Neural progenitor cell (in vitro differentiated cells): Measurements from ENCODE around the gene ATAD2B. TPM values are rescaled to one million over a fixed set of nuclear protein-coding genes. Genes with fewer than 3 reads are reported as not detected.
A peak's percentile ranks its signal among the peaks of the same experiment; 100 is the strongest.

Experiments
- DNase-seq: peaks from one replicate; pipeline ENCODE4 v3.0.0-alpha.2; 2016; ENCODE audit warnings: low spot score
- H2AFZ ChIP-seq: fragments of 200-600 bp; sonication (generic); replicated peaks from 2 replicates; pipeline ENCODE4 v1.6.1; 2016; ENCODE audit warnings: antibody characterized with exemption
- H3F3A ChIP-seq: fragments of 200-600 bp; sonication (generic); 2 replicates; pipeline ENCODE4 v1.6.1; 2016; ENCODE audit warnings: antibody characterized with exemption, low read depth
- H3K27ac ChIP-seq: fragments of 200-600 bp; sonication (generic); 2 replicates; pipeline ENCODE4 v1.5.1; 2016; ENCODE audit warnings: mild to moderate bottlenecking
- H3K27me3 ChIP-seq: fragments of 200-600 bp; sonication (generic); 2 replicates; pipeline ENCODE4 v1.6.1; 2016; ENCODE audit warnings: mild to moderate bottlenecking, moderate library complexity
- H3K36me3 ChIP-seq: fragments of 200-600 bp; sonication (generic); 2 replicates; pipeline ENCODE4 v1.5.1; 2016
- H3K4me1 ChIP-seq: fragments of 200-600 bp; sonication (generic); 2 replicates; pipeline ENCODE4 v1.6.1; 2016; ENCODE audit warnings: mixed run types
- H3K4me2 ChIP-seq: fragments of 200-600 bp; sonication (generic); 2 replicates; pipeline ENCODE4 v1.6.1; 2016
- H3K4me3 ChIP-seq: fragments of 200-600 bp; sonication (generic); 2 replicates; pipeline ENCODE4 v1.5.1; 2016
- H3K79me2 ChIP-seq: fragments of 200-600 bp; sonication (generic); 2 replicates; pipeline ENCODE4 v1.6.1; 2016; ENCODE audit warnings: low read depth
- H3K9ac ChIP-seq: fragments of 200-600 bp; sonication (generic); 2 replicates; pipeline ENCODE4 v1.6.1; 2016
- H3K9me3 ChIP-seq: fragments of 200-600 bp; sonication (generic); 2 replicates; pipeline ENCODE4 v1.5.1; 2016; ENCODE audit warnings: low read depth
- H4K20me1 ChIP-seq: fragments of 200-600 bp; sonication (generic); 2 replicates; pipeline ENCODE4 v1.6.1; 2016; ENCODE audit warnings: low read depth
- H3K27ac Mint-ChIP-seq: 3 replicates; pipeline ENCODE4 v1.8.0; 2021; ENCODE audit warnings: mixed read lengths
- H3K27me3 Mint-ChIP-seq: 2 replicates; pipeline ENCODE4 v1.8.0; 2022; ENCODE audit warnings: low read depth, mild to moderate bottlenecking, inconsistent platforms, moderate library complexity, mixed read lengths; ENCODE audit not compliant: insufficient read depth
- H3K36me3 Mint-ChIP-seq: 3 replicates; pipeline ENCODE4 v1.8.0; 2021; ENCODE audit warnings: mixed read lengths
- H3K4me1 Mint-ChIP-seq: 3 replicates; pipeline ENCODE4 v1.8.0; 2021; ENCODE audit warnings: mixed read lengths
- H3K4me3 Mint-ChIP-seq: 3 replicates; pipeline ENCODE4 v1.8.0; 2021; ENCODE audit warnings: mild to moderate bottlenecking, moderate library complexity, mixed read lengths
- H3K9me3 Mint-ChIP-seq: 3 replicates; pipeline ENCODE4 v1.8.0; 2020; ENCODE audit warnings: mixed read lengths
- CTCF ChIP-seq: fragments of 200-600 bp; sonication (generic); IDR thresholded peaks from 2 replicates; pipeline ENCODE4 v1.5.1; 2017; ENCODE audit warnings: antibody characterized with exemption, mild to moderate bottlenecking
- EZH2 ChIP-seq: fragments of 200-600 bp; sonication (generic); IDR thresholded peaks from 2 replicates; pipeline ENCODE4 v1.6.1; 2017; ENCODE audit warnings: antibody characterized with exemption, mild to moderate bottlenecking, moderate library complexity
- EZH2phosphoT487 ChIP-seq: fragments of 200-600 bp; sonication (generic); IDR thresholded peaks from 2 replicates; pipeline ENCODE4 v1.6.1; 2017; ENCODE audit warnings: antibody characterized with exemption
- total RNA-seq: library from RNA; depleted of rRNA; stranded (reverse); fragments of >200 nt; gene quantifications from 2 replicates; pipeline ENCODE4 v1.2.3, GENCODE V29; 2015; ENCODE audit warnings: low replicate concordance

ATAD2B gene
- total RNA-seq, 1 donor from 2014 or later, result 38.7 TPM

- no peak overlapping the region for H2AFZ ChIP-seq
- H3F3A ChIP-seq, result peaks cover 4% of the 10 kb centered on the region
- no peak overlapping the region for H3K4me3 Mint-ChIP-seq
- no peak overlapping the region for H3K27ac ChIP-seq
- no peak for TF ChIP-seq EZH2phosphoT487
- no peak for TF ChIP-seq CTCF
- no peak for TF ChIP-seq EZH2
- no peak overlapping the region for H3K27ac Mint-ChIP-seq
- H3K9ac ChIP-seq, result no peak overlapping the region
- peaks cover 16% of the 10 kb centered on the region for H3K4me1 Mint-ChIP-seq
- no peaks in the 10 kb centered on the region for H3K36me3 ChIP-seq
- peaks cover 13% of the 10 kb centered on the region for H3K9me3 Mint-ChIP-seq
- H3K79me2 ChIP-seq, result peaks cover 89% of the 10 kb centered on the region
- DNase-seq, result no peak
- no peaks in the 10 kb centered on the region for H3K27me3 ChIP-seq
- H3K27me3 Mint-ChIP-seq, result no peaks in the 10 kb centered on the region
- H3K4me3 ChIP-seq, result no peak overlapping the region
- peaks cover 14% of the 10 kb centered on the region for H3K4me1 ChIP-seq
- no peak overlapping the region for H3K4me2 ChIP-seq
- peaks cover 8% of the 10 kb centered on the region for H3K36me3 Mint-ChIP-seq
- peaks cover 8% of the 10 kb centered on the region for H4K20me1 ChIP-seq
- no peaks in the 10 kb centered on the region for H3K9me3 ChIP-seq
Measured at GRCh38 chr2:23903034-23903433, 23.9 kb downstream of the ATAD2B start.

- Histone ChIP-seq H3K9me3 (no peaks in the 10 kb centered on the region), H2AFZ (no peak overlapping the region), H3K27ac (no peak overlapping the region), H3F3A (peaks cover 4% of the 10 kb centered on the region), H3K9ac (no peak overlapping the region), H3K4me3 (no peak overlapping the region), H3K4me2 (no peak overlapping the region), H4K20me1 (peaks cover 8% of the 10 kb centered on the region), H3K79me2 (peaks cover 91% of the 10 kb centered on the region), H3K36me3 (no peaks in the 10 kb centered on the region), H3K27me3 (no peaks in the 10 kb centered on the region), H3K4me1 (peaks cover 14% of the 10 kb centered on the region)
- H3K4me3 Mint-ChIP-seq, result no peak overlapping the region
- H3K27me3 Mint-ChIP-seq, result no peaks in the 10 kb centered on the region
- H3K9me3 Mint-ChIP-seq, result peaks cover 13% of the 10 kb centered on the region
- H3K4me1 Mint-ChIP-seq, result peaks cover 16% of the 10 kb centered on the region
- H3K36me3 Mint-ChIP-seq, result peaks cover 11% of the 10 kb centered on the region
- H3K27ac Mint-ChIP-seq, result no peak overlapping the region
- DNase-seq, result no peak
- TF ChIP-seq EZH2phosphoT487 (no peak), EZH2 (no peak), CTCF (no peak)
Measured at GRCh38 chr2:23901966-23902846, 24.7 kb downstream of the ATAD2B start.

GRCh38 chr2:23900541-23901322, 26.2 kb downstream of the ATAD2B start:
- peaks cover 14% of the 10 kb centered on the region for H3K9me3 Mint-ChIP-seq
- Histone ChIP-seq H3K27me3 (no peaks in the 10 kb centered on the region), H3K4me3 (no peak overlapping the region)

More at GRCh38 chr2:23900541-23901322, 26.2 kb downstream of the ATAD2B start:
- H3K36me3 ChIP-seq, result no peaks in the 10 kb centered on the region
- Mint-ChIP-seq H3K36me3 (peaks cover 14% of the 10 kb centered on the region), H3K4me3 (no peak overlapping the region), H3K27me3 (no peaks in the 10 kb centered on the region), H3K27ac (no peak overlapping the region), H3K4me1 (peaks cover 16% of the 10 kb centered on the region)
- peaks cover 4% of the 10 kb centered on the region for H3F3A ChIP-seq
- H3K4me2 ChIP-seq, result no peak overlapping the region
- H3K9me3 ChIP-seq, result no peaks in the 10 kb centered on the region
- H4K20me1 ChIP-seq, result peaks cover 8% of the 10 kb centered on the region
- no peak overlapping the region for H3K9ac ChIP-seq
- peak; percentile 5 for DNase-seq
- TF ChIP-seq CTCF (no peak), EZH2 (no peak), EZH2phosphoT487 (no peak)
- peaks cover 14% of the 10 kb centered on the region for H3K4me1 ChIP-seq
- H3K27ac ChIP-seq, result no peak overlapping the region
- H2AFZ ChIP-seq, result no peak overlapping the region
- peaks cover 97% of the 10 kb centered on the region for H3K79me2 ChIP-seq
